Neural progenitor cell (in vitro differentiated cells): ENCODE results near the gene FBXW7. TPM values are rescaled to one million over a fixed set of nuclear protein-coding genes. Genes with fewer than 3 reads are reported as not detected.
A peak's percentile ranks its signal among the peaks of the same experiment; 100 is the strongest.

Source experiments
- DNase-seq: peaks from one replicate; pipeline ENCODE4 v3.0.0-alpha.2; 2016; ENCODE audit warnings: low spot score
- H2AFZ ChIP-seq: fragments of 200-600 bp; sonication (generic); replicated peaks from 2 replicates; pipeline ENCODE4 v1.6.1; 2016; ENCODE audit warnings: antibody characterized with exemption
- H3F3A ChIP-seq: fragments of 200-600 bp; sonication (generic); 2 replicates; pipeline ENCODE4 v1.6.1; 2016; ENCODE audit warnings: antibody characterized with exemption, low read depth
- H3K27ac ChIP-seq: fragments of 200-600 bp; sonication (generic); 2 replicates; pipeline ENCODE4 v1.5.1; 2016; ENCODE audit warnings: mild to moderate bottlenecking
- H3K27me3 ChIP-seq: fragments of 200-600 bp; sonication (generic); 2 replicates; pipeline ENCODE4 v1.6.1; 2016; ENCODE audit warnings: mild to moderate bottlenecking, moderate library complexity
- H3K36me3 ChIP-seq: fragments of 200-600 bp; sonication (generic); 2 replicates; pipeline ENCODE4 v1.5.1; 2016
- H3K4me1 ChIP-seq: fragments of 200-600 bp; sonication (generic); 2 replicates; pipeline ENCODE4 v1.6.1; 2016; ENCODE audit warnings: mixed run types
- H3K4me2 ChIP-seq: fragments of 200-600 bp; sonication (generic); 2 replicates; pipeline ENCODE4 v1.6.1; 2016
- H3K4me3 ChIP-seq: fragments of 200-600 bp; sonication (generic); 2 replicates; pipeline ENCODE4 v1.5.1; 2016
- H3K79me2 ChIP-seq: fragments of 200-600 bp; sonication (generic); 2 replicates; pipeline ENCODE4 v1.6.1; 2016; ENCODE audit warnings: low read depth
- H3K9ac ChIP-seq: fragments of 200-600 bp; sonication (generic); 2 replicates; pipeline ENCODE4 v1.6.1; 2016
- H3K9me3 ChIP-seq: fragments of 200-600 bp; sonication (generic); 2 replicates; pipeline ENCODE4 v1.5.1; 2016; ENCODE audit warnings: low read depth
- H4K20me1 ChIP-seq: fragments of 200-600 bp; sonication (generic); 2 replicates; pipeline ENCODE4 v1.6.1; 2016; ENCODE audit warnings: low read depth
- H3K27ac Mint-ChIP-seq: 3 replicates; pipeline ENCODE4 v1.8.0; 2021; ENCODE audit warnings: mixed read lengths
- H3K27me3 Mint-ChIP-seq: 2 replicates; pipeline ENCODE4 v1.8.0; 2022; ENCODE audit warnings: low read depth, mild to moderate bottlenecking, inconsistent platforms, moderate library complexity, mixed read lengths; ENCODE audit not compliant: insufficient read depth
- H3K36me3 Mint-ChIP-seq: 3 replicates; pipeline ENCODE4 v1.8.0; 2021; ENCODE audit warnings: mixed read lengths
- H3K4me1 Mint-ChIP-seq: 3 replicates; pipeline ENCODE4 v1.8.0; 2021; ENCODE audit warnings: mixed read lengths
- H3K4me3 Mint-ChIP-seq: 3 replicates; pipeline ENCODE4 v1.8.0; 2021; ENCODE audit warnings: mild to moderate bottlenecking, moderate library complexity, mixed read lengths
- H3K9me3 Mint-ChIP-seq: 3 replicates; pipeline ENCODE4 v1.8.0; 2020; ENCODE audit warnings: mixed read lengths
- CTCF ChIP-seq: fragments of 200-600 bp; sonication (generic); IDR thresholded peaks from 2 replicates; pipeline ENCODE4 v1.5.1; 2017; ENCODE audit warnings: antibody characterized with exemption, mild to moderate bottlenecking
- EZH2 ChIP-seq: fragments of 200-600 bp; sonication (generic); IDR thresholded peaks from 2 replicates; pipeline ENCODE4 v1.6.1; 2017; ENCODE audit warnings: antibody characterized with exemption, mild to moderate bottlenecking, moderate library complexity
- EZH2phosphoT487 ChIP-seq: fragments of 200-600 bp; sonication (generic); IDR thresholded peaks from 2 replicates; pipeline ENCODE4 v1.6.1; 2017; ENCODE audit warnings: antibody characterized with exemption
- total RNA-seq: library from RNA; depleted of rRNA; stranded (reverse); fragments of >200 nt; gene quantifications from 2 replicates; pipeline ENCODE4 v1.2.3, GENCODE V29; 2015; ENCODE audit warnings: low replicate concordance

Gene FBXW7
- total RNA-seq, 1 donor from 2014 or later: 43.9 TPM

GRCh38 chr4:152458801-152459302 lies 77.0 kb downstream of the FBXW7 start:
- Histone ChIP-seq H2AFZ (no peak overlapping the region), H3K4me1 (no peaks in the 10 kb centered on the region), H3K27me3 (no peaks in the 10 kb centered on the region), H3K4me3 (no peak overlapping the region), H3K9ac (no peak overlapping the region), H3K4me2 (no peak overlapping the region), H3K36me3 (no peaks in the 10 kb centered on the region), H3K79me2 (peaks cover 52% of the 10 kb centered on the region), H3F3A (no peaks in the 10 kb centered on the region), H3K9me3 (no peaks in the 10 kb centered on the region), H4K20me1 (peaks cover 16% of the 10 kb centered on the region), H3K27ac (no peak overlapping the region)
- H3K4me1 Mint-ChIP-seq: no peaks in the 10 kb centered on the region
- peaks cover 6% of the 10 kb centered on the region for H3K9me3 Mint-ChIP-seq
- DNase-seq: no peak
- no peak for TF ChIP-seq EZH2phosphoT487
- no peak for TF ChIP-seq CTCF
- TF ChIP-seq EZH2: no peak
- H3K4me3 Mint-ChIP-seq: no peak overlapping the region
- H3K27ac Mint-ChIP-seq: no peak overlapping the region
- H3K36me3 Mint-ChIP-seq: peaks cover 2% of the 10 kb centered on the region
- no peaks in the 10 kb centered on the region for H3K27me3 Mint-ChIP-seq

GRCh38 chr4:152456609-152457008 lies 79.3 kb downstream of the FBXW7 start:
- Histone ChIP-seq H3K9me3 (no peaks in the 10 kb centered on the region), H3K36me3 (no peaks in the 10 kb centered on the region), H3K27me3 (no peaks in the 10 kb centered on the region), H3K4me1 (no peaks in the 10 kb centered on the region), H2AFZ (no peak overlapping the region), H3K4me2 (no peak overlapping the region), H3K4me3 (no peak overlapping the region), H3K9ac (no peak overlapping the region), H4K20me1 (peaks cover 16% of the 10 kb centered on the region), H3K79me2 (peaks cover 43% of the 10 kb centered on the region), H3K27ac (no peak overlapping the region), H3F3A (no peaks in the 10 kb centered on the region)
- Mint-ChIP-seq H3K4me3 (no peak overlapping the region), H3K27ac (no peak overlapping the region), H3K36me3 (peaks cover 2% of the 10 kb centered on the region), H3K27me3 (no peaks in the 10 kb centered on the region), H3K9me3 (peaks cover 6% of the 10 kb centered on the region), H3K4me1 (no peaks in the 10 kb centered on the region)
- TF ChIP-seq CTCF: no peak
- no peak for TF ChIP-seq EZH2phosphoT487
- TF ChIP-seq EZH2: no peak
- DNase-seq: no peak

DNA sequence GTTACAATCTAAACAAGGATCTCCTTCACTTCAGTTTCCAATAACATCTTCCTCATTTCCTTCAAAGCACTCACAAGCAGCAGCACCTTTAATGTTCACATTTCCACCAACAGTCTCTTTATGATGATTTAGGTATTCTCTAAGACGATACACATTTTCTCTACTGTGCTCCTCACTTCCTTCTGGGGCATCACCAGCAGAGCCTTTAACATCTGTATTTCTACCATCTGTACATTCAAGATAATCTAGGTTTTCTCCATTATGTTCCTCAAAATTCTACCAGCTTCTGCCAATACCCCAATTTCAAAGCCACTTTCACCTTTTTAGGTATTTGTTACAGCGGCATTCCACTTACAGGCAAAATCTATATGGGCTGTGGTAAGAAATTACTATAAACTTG lies 80.6 kb downstream of the FBXW7 start:
- Mint-ChIP-seq H3K27me3 (no peaks in the 10 kb centered on the region), H3K4me3 (no peak overlapping the region), H3K4me1 (no peaks in the 10 kb centered on the region), H3K9me3 (peaks cover 6% of the 10 kb centered on the region), H3K27ac (no peak overlapping the region), H3K36me3 (no peaks in the 10 kb centered on the region)
- Histone ChIP-seq H3K4me2 (no peak overlapping the region), H3K79me2 (peaks cover 47% of the 10 kb centered on the region), H3F3A (peaks cover under 1% of the 10 kb centered on the region), H3K4me3 (no peak overlapping the region), H3K9me3 (no peaks in the 10 kb centered on the region), H3K9ac (no peak overlapping the region), H3K27me3 (no peaks in the 10 kb centered on the region), H3K27ac (no peak overlapping the region), H3K36me3 (no peaks in the 10 kb centered on the region), H3K4me1 (no peaks in the 10 kb centered on the region), H2AFZ (no peak overlapping the region), H4K20me1 (peaks cover 16% of the 10 kb centered on the region)
- no peak for DNase-seq
- TF ChIP-seq EZH2phosphoT487 (no peak), EZH2 (no peak)

- Histone ChIP-seq H3K79me2 (peaks cover 44% of the 10 kb centered on the region), H3K4me2 (no peak overlapping the region), H3K27ac (no peak overlapping the region), H3K4me1 (no peaks in the 10 kb centered on the region), H3K9me3 (no peaks in the 10 kb centered on the region), H4K20me1 (peaks cover 16% of the 10 kb centered on the region), H2AFZ (no peak overlapping the region), H3K36me3 (no peaks in the 10 kb centered on the region), H3K4me3 (no peak overlapping the region), H3K27me3 (no peaks in the 10 kb centered on the region), H3K9ac (no peak overlapping the region), H3F3A (peaks cover 5% of the 10 kb centered on the region)
- no peaks in the 10 kb centered on the region for H3K27me3 Mint-ChIP-seq
- H3K9me3 Mint-ChIP-seq: peaks cover 6% of the 10 kb centered on the region
- DNase-seq: no peak
- H3K36me3 Mint-ChIP-seq: no peaks in the 10 kb centered on the region
- peak; percentile 60 for TF ChIP-seq CTCF
- no peak for TF ChIP-seq EZH2
- no peak overlapping the region for H3K27ac Mint-ChIP-seq
- H3K4me1 Mint-ChIP-seq: no peaks in the 10 kb centered on the region
- no peak overlapping the region for H3K4me3 Mint-ChIP-seq
These were observed 81.4 kb downstream of the FBXW7 start for GRCh38 chr4:152454398-152455011.
